Breast epithelium (tissue), 3 donors: ENCODE results near the gene TMEM132D.

Experiments
- POLR2AphosphoS5 ChIP-seq, 3 donors: sonication (generic); formaldehyde crosslinking; IDR thresholded peaks; one replicate each; pipeline ENCODE4 v1.6.1; 2017; ENCODE audit warnings: antibody characterized with exemption in 3 of 3
- TF ChIP-seq, protein P1 (sequence below), 3 donors: fragments of 450-650 bp; IDR thresholded peaks; one replicate each; pipeline ENCODE4 v1.5.1; 2016 to 2017; ENCODE audit warnings: antibody characterized with exemption in 3 of 3, mild to moderate bottlenecking in 3 of 3, moderate library complexity in 3 of 3

- TF ChIP-seq POLR2AphosphoS5 (IDR thresholded peaks at IDR 0.05), result no peak
- TF ChIP-seq, protein P1, sequence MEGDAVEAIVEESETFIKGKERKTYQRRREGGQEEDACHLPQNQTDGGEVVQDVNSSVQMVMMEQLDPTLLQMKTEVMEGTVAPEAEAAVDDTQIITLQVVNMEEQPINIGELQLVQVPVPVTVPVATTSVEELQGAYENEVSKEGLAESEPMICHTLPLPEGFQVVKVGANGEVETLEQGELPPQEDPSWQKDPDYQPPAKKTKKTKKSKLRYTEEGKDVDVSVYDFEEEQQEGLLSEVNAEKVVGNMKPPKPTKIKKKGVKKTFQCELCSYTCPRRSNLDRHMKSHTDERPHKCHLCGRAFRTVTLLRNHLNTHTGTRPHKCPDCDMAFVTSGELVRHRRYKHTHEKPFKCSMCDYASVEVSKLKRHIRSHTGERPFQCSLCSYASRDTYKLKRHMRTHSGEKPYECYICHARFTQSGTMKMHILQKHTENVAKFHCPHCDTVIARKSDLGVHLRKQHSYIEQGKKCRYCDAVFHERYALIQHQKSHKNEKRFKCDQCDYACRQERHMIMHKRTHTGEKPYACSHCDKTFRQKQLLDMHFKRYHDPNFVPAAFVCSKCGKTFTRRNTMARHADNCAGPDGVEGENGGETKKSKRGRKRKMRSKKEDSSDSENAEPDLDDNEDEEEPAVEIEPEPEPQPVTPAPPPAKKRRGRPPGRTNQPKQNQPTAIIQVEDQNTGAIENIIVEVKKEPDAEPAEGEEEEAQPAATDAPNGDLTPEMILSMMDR (IDR thresholded peaks at IDR 0.05), result no peak
Measured at GRCh38 chr12:129900306-129900705, 3.5 kb downstream of the TMEM132D start.
